Measurements from ENCODE around the gene ZBED5.

Gene ZBED5

DNA sequence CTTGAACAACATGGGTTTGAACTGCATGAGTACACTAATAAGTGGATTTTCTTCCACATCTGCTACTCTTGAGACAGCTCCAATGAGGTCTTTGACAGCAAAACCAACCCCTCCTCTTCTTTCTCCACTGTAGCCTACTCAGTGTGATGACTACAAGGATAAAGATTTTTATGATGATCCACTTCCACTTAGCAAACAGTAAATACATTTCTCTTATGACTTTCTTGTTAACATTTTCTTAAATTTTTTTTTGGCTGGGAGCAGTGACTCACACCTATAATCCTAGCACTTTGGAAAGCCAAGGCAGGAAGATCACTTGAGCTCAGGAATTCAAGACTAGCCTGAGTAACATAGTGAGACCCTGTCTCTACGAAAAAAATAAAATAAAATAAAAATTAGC, 39.3 kb downstream of the ZBED5 start:
- Histone ChIP-seq H3K27ac (ENCODE audit: low read depth, low read length) (no peak overlapping the region), H3K36me3 (ENCODE audit: control insufficient read depth, insufficient read depth, low read length) (no peaks in the 10 kb centered on the region), H3K4me3 (ENCODE audit: low read length) (no peak overlapping the region), H3K27me3 (ENCODE audit: control insufficient read depth, insufficient read depth, low read length) (no peaks in the 10 kb centered on the region), H3K9ac (ENCODE audit: low read length) (no peak overlapping the region), H3K4me1 (ENCODE audit: control insufficient read depth, insufficient read depth, low read length) (no peaks in the 10 kb centered on the region)

DNA sequence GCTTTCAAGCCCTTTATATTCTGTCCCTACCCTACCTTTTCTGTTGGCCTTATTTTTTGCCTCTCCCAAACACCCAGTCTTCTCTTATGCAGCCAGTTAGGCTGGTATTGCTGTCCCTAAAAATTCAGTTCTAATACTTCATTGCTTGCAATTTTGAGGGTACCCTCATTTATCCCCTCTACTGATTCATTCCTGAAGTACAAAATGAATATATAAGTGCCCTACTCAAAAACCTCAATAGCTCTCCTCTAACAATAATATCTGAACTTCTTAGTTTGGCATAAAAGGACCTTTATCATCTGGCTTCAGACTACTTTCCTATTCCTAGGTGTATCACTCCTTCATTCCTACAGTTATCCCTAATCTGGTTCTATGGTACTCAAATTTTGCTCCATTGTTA, 43.9 kb downstream of the ZBED5 start:
- Histone ChIP-seq H3K36me3 (ENCODE audit: control insufficient read depth, insufficient read depth, low read length) (no peaks in the 10 kb centered on the region), H3K27ac (ENCODE audit: low read depth, low read length) (no peak overlapping the region), H3K4me3 (ENCODE audit: low read length) (no peak overlapping the region), H3K27me3 (ENCODE audit: control insufficient read depth, insufficient read depth, low read length) (no peaks in the 10 kb centered on the region), H3K9ac (ENCODE audit: low read length) (no peak overlapping the region), H3K4me1 (ENCODE audit: control insufficient read depth, insufficient read depth, low read length) (peaks cover 4% of the 10 kb centered on the region)

GRCh38 chr11:10809373-10810160, 48.3 kb downstream of the ZBED5 start:
- Histone ChIP-seq H3K27me3 (ENCODE audit: control insufficient read depth, insufficient read depth, low read length) (no peaks in the 10 kb centered on the region), H3K4me3 (ENCODE audit: low read length) (peak overlapping the region; percentile 89), H3K36me3 (ENCODE audit: control insufficient read depth, insufficient read depth, low read length) (peaks cover 15% of the 10 kb centered on the region), H3K27ac (ENCODE audit: low read depth, low read length) (peak overlapping the region; percentile 99), H3K9ac (ENCODE audit: low read length) (peak overlapping the region; percentile 88), H3K4me1 (ENCODE audit: control insufficient read depth, insufficient read depth, low read length) (peaks cover 21% of the 10 kb centered on the region)

GRCh38 chr11:10808553-10809372, 49.1 kb downstream of the ZBED5 start, which contains the start of gene EIF4G2:
Gene EIF4G2 (minus strand): TSS chr11:10808926.
- H3K9ac ChIP-seq (ENCODE audit: low read length), result peak within 1 kb of the TSS; percentile 99
- peaks cover 21% of the 10 kb centered on the region for H3K36me3 ChIP-seq (ENCODE audit: control insufficient read depth, insufficient read depth, low read length)
- H3K4me1 ChIP-seq (ENCODE audit: control insufficient read depth, insufficient read depth, low read length), result peaks cover 21% of the 10 kb centered on the region
- H3K27me3 ChIP-seq (ENCODE audit: control insufficient read depth, insufficient read depth, low read length), result no peaks in the 10 kb centered on the region
- H3K27ac ChIP-seq (ENCODE audit: low read depth, low read length), result peak within 1 kb of the TSS; percentile 99
- peak within 1 kb of the TSS; percentile 99 for H3K4me3 ChIP-seq (ENCODE audit: low read length)

DNA sequence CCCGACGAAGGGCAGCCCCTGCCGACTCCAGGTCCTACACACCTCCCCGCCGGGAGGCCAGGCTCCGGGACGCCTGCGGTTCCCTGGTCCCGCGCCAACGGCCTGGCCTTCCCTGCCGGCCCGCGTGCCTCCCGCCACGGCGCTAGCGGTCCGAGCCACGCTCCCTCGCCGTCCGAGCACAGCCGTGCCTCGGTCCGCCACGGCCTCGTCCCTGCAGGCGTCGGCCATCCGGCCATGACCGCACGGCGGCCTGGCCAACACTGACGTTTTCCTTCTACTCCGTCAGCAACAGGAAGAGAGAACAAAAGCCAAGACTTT, 49.7 kb downstream of the ZBED5 start:
- Histone ChIP-seq H3K4me3 (ENCODE audit: low read length) (peak overlapping the region; percentile 99), H3K27ac (ENCODE audit: low read depth, low read length) (peak overlapping the region; percentile 99), H3K9ac (ENCODE audit: low read length) (peak overlapping the region; percentile 99), H3K36me3 (ENCODE audit: control insufficient read depth, insufficient read depth, low read length) (peaks cover 27% of the 10 kb centered on the region), H3K27me3 (ENCODE audit: control insufficient read depth, insufficient read depth, low read length) (no peaks in the 10 kb centered on the region), H3K4me1 (ENCODE audit: control insufficient read depth, insufficient read depth, low read length) (peaks cover 21% of the 10 kb centered on the region)

- Histone ChIP-seq H3K4me1 (ENCODE audit: control insufficient read depth, insufficient read depth, low read length) (peaks cover 21% of the 10 kb centered on the region), H3K36me3 (ENCODE audit: control insufficient read depth, insufficient read depth, low read length) (peaks cover 32% of the 10 kb centered on the region), H3K4me3 (ENCODE audit: low read length) (peak overlapping the region; percentile 99), H3K9ac (ENCODE audit: low read length) (peak overlapping the region; percentile 99), H3K27ac (ENCODE audit: low read depth, low read length) (peak overlapping the region; percentile 99), H3K27me3 (ENCODE audit: control insufficient read depth, insufficient read depth, low read length) (no peaks in the 10 kb centered on the region)
Measured at GRCh38 chr11:10807493-10808234, 50.2 kb downstream of the ZBED5 start.

DNA sequence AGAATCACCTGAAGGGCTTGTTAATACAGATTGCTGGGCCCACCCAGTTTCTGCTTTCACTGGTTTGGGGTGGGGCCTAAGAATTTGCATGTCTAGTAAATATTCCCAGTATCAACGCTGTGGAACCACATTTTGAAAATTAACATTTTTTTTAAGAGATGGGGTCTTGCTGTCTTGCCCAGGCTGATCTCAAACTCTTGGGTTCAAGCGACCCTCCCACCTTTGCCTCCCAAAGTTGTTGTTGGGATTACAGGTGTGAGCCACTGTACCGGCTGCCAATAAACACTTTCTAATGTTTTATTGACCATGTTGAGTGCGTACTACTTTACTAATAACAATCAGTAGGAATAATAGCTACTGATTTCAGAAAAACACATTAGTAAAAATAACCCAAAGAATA, 51.6 kb downstream of the ZBED5 start:
- Histone ChIP-seq H3K36me3 (ENCODE audit: control insufficient read depth, insufficient read depth, low read length) (peaks cover 45% of the 10 kb centered on the region), H3K4me1 (ENCODE audit: control insufficient read depth, insufficient read depth, low read length) (peaks cover 21% of the 10 kb centered on the region), H3K9ac (ENCODE audit: low read length) (no peak overlapping the region), H3K27me3 (ENCODE audit: control insufficient read depth, insufficient read depth, low read length) (no peaks in the 10 kb centered on the region), H3K4me3 (ENCODE audit: low read length) (peak overlapping the region; percentile 99), H3K27ac (ENCODE audit: low read depth, low read length) (no peak overlapping the region)

- Histone ChIP-seq H3K4me3 (ENCODE audit: low read length) (no peak overlapping the region), H3K4me1 (ENCODE audit: control insufficient read depth, insufficient read depth, low read length) (peaks cover 21% of the 10 kb centered on the region), H3K27ac (ENCODE audit: low read depth, low read length) (no peak overlapping the region)
Measured at GRCh38 chr11:10805741-10806140, 52.1 kb downstream of the ZBED5 start.

GRCh38 chr11:10803676-10804075, 54.2 kb downstream of the ZBED5 start:
- H3K36me3 ChIP-seq (ENCODE audit: control insufficient read depth, insufficient read depth, low read length), result peaks cover 68% of the 10 kb centered on the region
- no peak overlapping the region for H3K4me3 ChIP-seq (ENCODE audit: low read length)
- peak overlapping the region; percentile 3 for H3K27ac ChIP-seq (ENCODE audit: low read depth, low read length)
- H3K27me3 ChIP-seq (ENCODE audit: control insufficient read depth, insufficient read depth, low read length), result no peaks in the 10 kb centered on the region
- H3K9ac ChIP-seq (ENCODE audit: low read length), result no peak overlapping the region
- H3K4me1 ChIP-seq (ENCODE audit: control insufficient read depth, insufficient read depth, low read length), result peaks cover 17% of the 10 kb centered on the region

More at GRCh38 chr11:10805741-10806140, 52.1 kb downstream of the ZBED5 start:
- Histone ChIP-seq H3K9ac (ENCODE audit: low read length) (no peak overlapping the region), H3K36me3 (ENCODE audit: control insufficient read depth, insufficient read depth, low read length) (peaks cover 50% of the 10 kb centered on the region), H3K27me3 (ENCODE audit: control insufficient read depth, insufficient read depth, low read length) (no peaks in the 10 kb centered on the region)

All from rectal smooth muscle tissue (tissue), 1 donor.